ENCODE data around the gene NEMF.

NEMF gene

DNA sequence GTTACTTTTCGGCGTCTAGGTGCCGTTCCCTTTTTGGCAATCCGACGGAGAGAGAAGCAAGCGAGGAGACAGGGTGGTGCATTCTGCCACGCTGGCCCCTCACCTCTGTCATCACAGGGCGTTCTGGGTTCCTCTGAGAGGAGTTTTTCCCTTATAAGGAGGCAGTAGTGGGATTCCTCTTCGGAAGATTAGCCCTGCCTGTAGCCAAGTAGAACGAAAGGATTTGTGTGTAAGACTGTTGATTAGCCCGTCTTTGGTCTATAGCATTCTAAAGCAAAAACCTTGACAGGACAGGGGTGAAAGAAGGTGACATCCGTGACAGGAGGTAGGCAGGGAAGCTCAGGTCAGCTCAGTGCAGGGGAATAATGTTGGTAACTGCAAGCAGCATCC is 9.1 kb upstream of the NEMF start:
- no peaks in the 10 kb centered on the region for H3K9me3 Mint-ChIP-seq
- no peak overlapping the region for H3K27ac Mint-ChIP-seq
- peaks cover 7% of the 10 kb centered on the region for H3K27me3 Mint-ChIP-seq (ENCODE audit: low read depth)
- peaks cover 10% of the 10 kb centered on the region for H3K4me1 Mint-ChIP-seq
- no peak for TF ChIP-seq CTCF (IDR thresholded peaks at IDR 0.05; ENCODE audit: unreplicated experiment in 3 of 3)
- no peaks in the 10 kb centered on the region for H3K36me3 Mint-ChIP-seq (ENCODE audit: low read depth)
- H3K4me3 Mint-ChIP-seq: no peak overlapping the region

DNA sequence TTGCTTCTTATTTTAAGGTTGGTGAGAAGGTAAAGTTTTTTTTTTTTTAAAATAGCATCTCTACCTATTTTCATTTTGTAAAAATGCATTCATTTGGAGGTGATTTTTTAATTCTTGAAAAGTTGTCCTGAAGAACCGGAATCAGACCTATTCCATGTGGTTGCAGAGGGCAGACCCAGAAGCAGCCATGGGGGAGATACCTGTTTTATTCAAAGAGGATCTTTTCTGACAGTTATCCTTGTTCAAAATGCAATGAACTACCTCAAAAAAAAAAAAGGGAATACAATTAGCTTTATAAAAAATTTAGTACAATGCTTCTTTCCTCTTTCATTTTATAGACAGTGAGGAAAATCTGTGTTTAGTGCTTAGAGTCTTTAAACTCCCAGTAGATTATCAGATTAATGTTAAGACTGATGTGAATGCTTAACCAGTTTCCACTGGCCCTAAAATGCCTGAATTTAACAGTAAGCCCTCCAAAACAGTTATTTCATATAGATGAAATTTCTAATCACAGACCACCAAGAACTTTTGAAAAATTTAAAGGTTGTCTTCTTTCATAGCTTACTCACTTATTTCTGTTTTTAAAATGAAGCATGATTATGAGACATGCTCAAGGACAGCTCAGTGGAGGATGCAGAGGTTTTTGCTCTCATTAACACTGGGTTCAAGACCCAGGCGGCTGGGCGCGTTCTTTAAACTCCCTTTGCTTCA is 8.6 kb upstream of the NEMF start:
- Mint-ChIP-seq H3K4me1 (peaks cover 10% of the 10 kb centered on the region), H3K27ac (no peak overlapping the region), H3K27me3 (ENCODE audit: low read depth) (peaks cover 7% of the 10 kb centered on the region), H3K36me3 (ENCODE audit: low read depth) (no peaks in the 10 kb centered on the region), H3K4me3 (no peak overlapping the region), H3K9me3 (no peaks in the 10 kb centered on the region)
- no peak for TF ChIP-seq CTCF (IDR thresholded peaks at IDR 0.05; ENCODE audit: unreplicated experiment in 3 of 3)

DNA sequence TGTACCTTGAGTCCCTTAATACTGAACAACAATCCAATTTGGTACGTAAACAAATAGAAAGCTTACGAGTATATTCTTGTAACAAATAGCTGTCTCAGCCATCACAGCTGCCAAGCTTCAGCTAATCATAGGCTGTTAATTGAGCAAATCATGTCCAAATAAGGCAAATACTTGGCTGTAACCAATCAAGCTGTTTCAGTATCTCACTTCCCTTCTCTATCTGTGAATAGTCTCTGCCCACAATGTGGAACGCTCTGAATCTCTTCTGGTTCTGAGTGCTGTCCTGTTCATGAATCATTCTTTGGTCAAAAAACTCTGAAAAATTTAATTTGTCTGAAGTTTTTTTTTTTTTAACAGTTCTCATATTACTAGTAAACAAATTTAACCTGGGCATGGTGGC is 5.8 kb upstream of the NEMF start:
- TF ChIP-seq CTCF (IDR thresholded peaks at IDR 0.05; ENCODE audit: unreplicated experiment in 3 of 3): no peak

DNA sequence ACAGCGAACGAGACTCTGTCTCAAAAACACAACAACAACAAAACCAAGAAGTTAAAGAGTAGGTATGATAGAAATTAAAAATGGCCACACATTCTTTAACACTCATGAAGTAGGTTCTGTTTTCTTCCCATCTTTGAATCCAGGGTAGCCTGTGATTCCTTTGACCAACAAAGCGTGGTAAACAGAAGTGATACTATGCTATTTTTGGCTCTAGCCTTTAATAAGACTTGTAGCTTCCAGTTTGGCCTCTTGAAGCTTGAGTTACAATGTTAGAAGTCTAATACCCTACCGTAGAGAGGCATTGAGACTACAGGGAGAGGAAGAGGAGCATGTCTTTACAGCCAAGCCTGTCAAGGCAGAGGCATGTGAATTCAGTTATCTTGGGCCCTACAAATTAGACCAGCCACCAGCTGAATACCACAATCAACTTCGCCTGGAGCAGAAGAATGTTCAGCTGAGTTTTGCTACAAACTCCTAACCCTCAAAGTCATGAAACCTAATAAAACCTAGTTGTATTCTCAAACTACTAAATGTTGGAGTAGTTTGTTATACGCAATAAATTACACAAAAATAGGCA is 4.9 kb upstream of the NEMF start:
- TF ChIP-seq CTCF (IDR thresholded peaks at IDR 0.05; ENCODE audit: unreplicated experiment in 3 of 3): no peak
- H3K4me3 Mint-ChIP-seq: peak overlapping the region in 2 of 3 experiments; percentile 21 to 65
- H3K36me3 Mint-ChIP-seq (ENCODE audit: low read depth): no peaks in the 10 kb centered on the region
- peak overlapping the region in 2 of 3 experiments; percentile 68 to 83 for H3K27ac Mint-ChIP-seq
- H3K4me1 Mint-ChIP-seq: peaks cover 17% of the 10 kb centered on the region
- H3K27me3 Mint-ChIP-seq (ENCODE audit: low read depth): peaks cover under 1% of the 10 kb centered on the region
- H3K9me3 Mint-ChIP-seq: no peaks in the 10 kb centered on the region

More for the DNA sequence above, 5.8 kb upstream of the NEMF start:
- peaks cover 10% of the 10 kb centered on the region for H3K4me1 Mint-ChIP-seq
- H3K4me3 Mint-ChIP-seq: no peak overlapping the region
- H3K9me3 Mint-ChIP-seq: no peaks in the 10 kb centered on the region
- no peak overlapping the region for H3K27ac Mint-ChIP-seq
- H3K36me3 Mint-ChIP-seq (ENCODE audit: low read depth): no peaks in the 10 kb centered on the region
- H3K27me3 Mint-ChIP-seq (ENCODE audit: low read depth): peaks cover 7% of the 10 kb centered on the region

GRCh38 chr14:49853572-49854375 is 1.2 kb upstream of the NEMF start:
- H3K27me3 Mint-ChIP-seq (ENCODE audit: low read depth): no peaks in the 10 kb centered on the region
- H3K9me3 Mint-ChIP-seq: no peaks in the 10 kb centered on the region
- peak overlapping the region; percentile 86 to 98 (median 95) for H3K4me3 Mint-ChIP-seq
- H3K4me1 Mint-ChIP-seq: peaks cover 31% of the 10 kb centered on the region
- peaks cover 19% of the 10 kb centered on the region for H3K36me3 Mint-ChIP-seq (ENCODE audit: low read depth)
- TF ChIP-seq CTCF (IDR thresholded peaks at IDR 0.05; ENCODE audit: unreplicated experiment in 3 of 3): peak; percentile 58 to 65 (median 64)
- H3K27ac Mint-ChIP-seq: peak overlapping the region; percentile 68 to 99 (median 98)
